Fibroblast of peridontal ligament (primary cell): ENCODE data around the gene HMCN2.

Source experiments
- DNase-seq: peaks from one replicate; pipeline ENCODE4 v3.0.0-alpha.2; 2010; ENCODE audit errors: extremely low read depth

HMCN2 gene, protein sequence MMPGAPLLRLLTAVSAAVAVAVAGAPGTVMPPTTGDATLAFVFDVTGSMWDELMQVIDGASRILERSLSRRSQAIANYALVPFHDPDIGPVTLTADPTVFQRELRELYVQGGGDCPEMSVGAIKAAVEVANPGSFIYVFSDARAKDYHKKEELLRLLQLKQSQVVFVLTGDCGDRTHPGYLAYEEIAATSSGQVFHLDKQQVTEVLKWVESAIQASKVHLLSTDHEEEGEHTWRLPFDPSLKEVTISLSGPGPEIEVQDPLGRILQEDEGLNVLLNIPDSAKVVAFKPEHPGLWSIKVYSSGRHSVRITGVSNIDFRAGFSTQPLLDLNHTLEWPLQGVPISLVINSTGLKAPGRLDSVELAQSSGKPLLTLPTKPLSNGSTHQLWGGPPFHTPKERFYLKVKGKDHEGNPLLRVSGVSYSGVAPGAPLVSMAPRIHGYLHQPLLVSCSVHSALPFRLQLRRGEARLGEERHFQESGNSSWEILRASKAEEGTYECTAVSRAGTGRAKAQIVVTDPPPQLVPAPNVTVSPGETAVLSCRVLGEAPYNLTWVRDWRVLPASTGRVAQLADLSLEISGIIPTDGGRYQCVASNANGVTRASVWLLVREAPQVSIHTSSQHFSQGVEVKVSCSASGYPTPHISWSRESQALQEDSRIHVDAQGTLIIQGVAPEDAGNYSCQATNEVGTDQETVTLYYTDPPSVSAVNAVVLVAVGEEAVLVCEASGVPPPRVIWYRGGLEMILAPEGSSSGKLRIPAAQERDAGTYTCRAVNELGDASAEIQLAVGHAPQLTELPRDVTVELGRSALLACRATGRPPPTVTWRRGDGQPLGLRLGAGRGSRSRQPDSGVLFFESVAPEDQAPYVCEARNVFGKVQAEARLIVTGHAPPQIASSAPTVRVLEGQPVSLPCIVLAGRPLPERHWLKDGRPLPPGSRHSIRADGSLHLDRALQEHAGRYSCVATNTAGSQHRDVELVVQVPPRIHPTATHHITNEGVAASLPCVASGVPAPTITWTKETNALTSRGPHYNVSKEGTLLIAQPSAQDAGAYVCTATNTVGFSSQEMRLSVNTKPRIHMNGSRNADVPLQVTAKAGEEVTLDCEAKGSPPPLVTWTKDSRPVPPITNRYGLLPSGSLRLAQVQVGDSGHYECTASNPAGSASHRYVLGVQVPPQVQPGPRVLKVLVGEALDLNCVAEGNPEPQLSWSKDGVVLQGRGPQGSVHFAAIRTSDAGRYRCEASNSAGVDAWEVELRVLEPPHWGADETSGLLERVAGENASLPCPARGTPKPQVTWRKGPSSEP (N-terminal part only)

GRCh38 chr9:130265431-130266235 lies at the start of gene HMCN2:
Gene HMCN2, plus strand, starts transcription at chr9:130265760. Its CDS starts 119 bp downstream, at chr9:130265879.
- no peak for DNase-seq

GRCh38 chr9:130217838-130218237 lies 47.7 kb upstream of the HMCN2 start:
- DNase-seq: no peak

GRCh38 chr9:130219661-130220096 lies 45.9 kb upstream of the HMCN2 start:
- DNase-seq: no peak

DNA sequence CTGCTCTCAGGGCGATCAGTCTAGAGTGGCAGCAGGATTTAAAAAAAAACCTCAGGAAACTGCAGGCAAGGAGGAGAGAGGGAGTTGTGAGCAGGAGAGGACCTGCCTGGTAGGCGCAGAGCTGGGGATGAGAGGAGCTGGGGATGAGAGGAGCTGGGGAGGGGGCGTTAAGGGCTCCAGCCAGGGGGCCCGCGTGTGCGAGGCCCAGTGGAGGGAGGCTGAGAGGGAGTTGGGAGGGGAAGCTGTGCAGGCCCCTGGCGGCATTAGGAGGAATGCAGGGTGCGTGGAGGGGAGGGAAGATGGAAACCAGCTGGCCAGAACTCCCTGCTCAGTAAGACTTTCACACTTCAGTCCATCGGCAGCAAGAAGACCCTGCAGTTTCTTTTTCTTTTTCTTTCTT lies 45.2 kb upstream of the HMCN2 start:
- DNase-seq: peak; percentile 56

GRCh38 chr9:130222833-130223232 lies 42.7 kb upstream of the HMCN2 start:
- no peak for DNase-seq

DNA sequence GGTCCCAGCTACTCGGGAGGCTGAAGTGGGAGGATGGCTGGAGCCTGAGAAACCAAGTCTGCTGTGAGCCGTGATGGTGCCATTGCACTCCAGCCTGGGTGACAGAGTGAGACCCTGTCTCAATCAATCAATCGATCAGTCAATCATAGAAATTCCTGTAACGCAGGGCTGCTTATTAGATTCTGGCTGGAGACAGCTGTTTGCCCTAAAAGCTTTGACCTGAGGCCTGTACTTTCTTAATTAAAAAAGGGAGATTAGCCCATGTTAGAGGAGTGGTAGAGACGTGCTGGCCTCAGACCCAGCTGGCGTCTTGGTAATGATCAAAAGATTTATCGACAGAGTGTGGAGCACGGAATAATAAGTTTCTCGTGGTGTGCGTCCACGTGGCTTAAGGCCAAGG lies 40.5 kb upstream of the HMCN2 start:
- DNase-seq: no peak

DNA sequence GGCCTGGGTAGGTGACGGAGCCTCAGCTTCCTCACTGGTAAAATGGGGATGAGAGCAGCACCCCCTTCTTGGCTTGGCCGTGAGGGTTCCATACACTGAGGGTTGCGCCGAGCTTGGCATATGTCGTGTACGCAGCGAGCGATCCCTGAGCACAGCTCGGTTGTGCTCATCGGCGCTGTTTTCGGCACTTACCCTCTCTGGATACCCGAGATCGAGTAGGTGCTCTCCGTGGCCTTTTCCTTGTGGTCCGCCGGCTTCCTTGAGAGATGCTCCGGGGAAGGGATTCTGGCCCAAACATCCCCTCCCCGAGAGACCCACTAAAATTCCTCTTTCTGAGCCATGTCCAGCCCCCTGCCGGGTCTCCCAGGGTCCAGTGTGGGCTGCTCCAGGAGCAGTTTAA lies 40.0 kb upstream of the HMCN2 start:
- no peak for DNase-seq

- no peak for DNase-seq
Measured at GRCh38 chr9:130226112-130226511, 39.4 kb upstream of the HMCN2 start.

- DNase-seq: no peak
Measured at GRCh38 chr9:130227833-130228232, 37.7 kb upstream of the HMCN2 start.

DNA sequence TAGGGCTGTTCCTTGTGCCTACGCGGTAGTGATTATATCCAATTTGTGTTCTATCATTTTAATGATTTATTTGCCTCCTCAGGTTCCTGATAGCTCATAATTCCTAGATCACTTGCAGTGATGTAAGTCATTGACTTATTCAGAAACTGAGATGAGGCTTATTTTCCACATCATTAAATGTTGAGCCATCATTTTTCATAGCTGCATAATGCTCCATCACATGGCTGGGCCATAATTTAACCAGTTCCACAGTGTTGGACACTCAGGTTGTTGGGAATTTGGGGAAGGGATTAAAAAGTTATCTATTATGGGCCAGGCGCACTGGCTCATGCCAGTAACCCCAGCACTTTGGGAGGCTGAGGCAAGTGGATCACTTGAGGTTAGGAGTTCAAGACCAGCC lies 35.8 kb upstream of the HMCN2 start:
- no peak for DNase-seq

GRCh38 chr9:130230631-130231030 lies 34.9 kb upstream of the HMCN2 start:
- DNase-seq: no peak

DNA sequence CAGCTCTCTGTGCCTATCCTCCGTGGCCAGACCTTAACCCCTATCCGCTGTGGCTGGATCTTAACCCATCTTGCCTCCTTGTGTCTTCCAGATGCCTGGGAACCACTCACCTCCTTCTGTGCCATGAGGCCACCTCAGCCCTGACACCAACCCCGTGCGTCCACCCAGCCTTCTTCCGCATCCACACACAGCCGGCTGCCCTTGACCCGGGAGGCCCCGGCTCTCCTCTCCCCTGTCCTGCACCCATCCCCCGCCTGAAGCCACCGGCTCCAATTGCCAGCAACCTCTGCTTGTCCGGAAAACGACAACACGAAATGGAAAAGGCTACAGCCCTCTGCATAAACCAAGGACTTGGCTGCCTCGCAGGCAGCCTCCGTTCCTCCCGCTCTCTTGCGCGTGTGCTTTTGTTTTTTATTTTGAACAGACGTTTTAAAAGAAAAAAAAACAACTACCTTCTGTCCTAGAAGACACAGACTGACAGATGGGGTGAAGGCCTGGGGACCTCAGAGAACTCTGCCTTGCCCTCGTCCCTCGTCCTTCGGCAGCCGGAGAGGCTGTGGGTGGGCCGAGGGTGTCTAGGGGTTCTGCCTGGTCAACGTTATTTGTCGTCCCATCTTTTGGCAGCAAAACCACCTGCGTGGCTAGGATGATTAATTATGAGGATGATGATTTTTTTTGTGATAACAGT lies 32.5 kb upstream of the HMCN2 start:
- DNase-seq: no peak

GRCh38 chr9:130233587-130233945 lies 32.0 kb upstream of the HMCN2 start:
- DNase-seq: no peak

DNA sequence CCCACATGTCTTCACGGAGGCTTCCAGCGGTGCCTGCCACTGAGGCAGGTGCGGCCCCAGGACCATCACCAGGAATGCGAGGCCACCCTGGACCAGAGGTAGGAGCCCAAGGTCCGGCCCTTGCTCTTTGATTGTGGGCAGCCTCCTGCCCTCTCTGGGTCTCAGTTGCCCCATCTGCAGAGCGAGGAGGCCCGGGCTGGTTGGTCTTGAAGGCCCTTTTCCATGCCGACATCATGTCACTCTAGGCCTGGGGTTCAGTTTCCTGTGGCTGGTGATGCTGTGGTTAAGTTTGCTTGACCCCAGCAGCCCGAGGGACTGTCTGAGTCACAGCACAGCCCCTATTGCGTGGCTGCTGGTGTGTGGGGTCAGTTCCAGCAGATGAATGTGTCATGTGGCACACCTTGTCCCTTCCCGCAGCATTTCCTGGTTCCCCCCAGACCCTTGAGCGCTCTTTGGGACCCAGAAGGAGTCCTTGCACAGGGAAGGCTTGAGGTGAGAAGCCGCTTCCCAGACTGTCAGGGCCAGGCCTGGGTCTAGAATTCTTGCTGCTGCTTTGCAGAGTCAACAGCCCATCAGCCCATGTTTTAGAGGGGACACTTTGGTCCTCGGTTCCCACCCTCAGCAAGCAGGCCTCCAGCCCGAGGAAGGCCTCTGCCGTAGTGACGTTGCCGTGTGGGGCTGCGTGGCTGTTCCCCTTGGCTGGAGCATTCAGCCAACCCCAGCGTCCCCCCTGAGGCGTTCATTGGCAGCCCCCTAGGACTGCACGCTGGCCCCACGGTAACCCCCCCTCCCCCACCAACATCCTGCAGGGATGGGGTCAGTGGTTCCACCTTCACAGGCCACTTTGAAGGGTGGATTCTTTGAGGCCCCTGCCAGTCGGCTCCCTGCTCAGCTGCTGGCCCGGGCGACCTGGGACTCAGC lies 31.0 kb upstream of the HMCN2 start:
- peak; percentile 14 for DNase-seq

DNA sequence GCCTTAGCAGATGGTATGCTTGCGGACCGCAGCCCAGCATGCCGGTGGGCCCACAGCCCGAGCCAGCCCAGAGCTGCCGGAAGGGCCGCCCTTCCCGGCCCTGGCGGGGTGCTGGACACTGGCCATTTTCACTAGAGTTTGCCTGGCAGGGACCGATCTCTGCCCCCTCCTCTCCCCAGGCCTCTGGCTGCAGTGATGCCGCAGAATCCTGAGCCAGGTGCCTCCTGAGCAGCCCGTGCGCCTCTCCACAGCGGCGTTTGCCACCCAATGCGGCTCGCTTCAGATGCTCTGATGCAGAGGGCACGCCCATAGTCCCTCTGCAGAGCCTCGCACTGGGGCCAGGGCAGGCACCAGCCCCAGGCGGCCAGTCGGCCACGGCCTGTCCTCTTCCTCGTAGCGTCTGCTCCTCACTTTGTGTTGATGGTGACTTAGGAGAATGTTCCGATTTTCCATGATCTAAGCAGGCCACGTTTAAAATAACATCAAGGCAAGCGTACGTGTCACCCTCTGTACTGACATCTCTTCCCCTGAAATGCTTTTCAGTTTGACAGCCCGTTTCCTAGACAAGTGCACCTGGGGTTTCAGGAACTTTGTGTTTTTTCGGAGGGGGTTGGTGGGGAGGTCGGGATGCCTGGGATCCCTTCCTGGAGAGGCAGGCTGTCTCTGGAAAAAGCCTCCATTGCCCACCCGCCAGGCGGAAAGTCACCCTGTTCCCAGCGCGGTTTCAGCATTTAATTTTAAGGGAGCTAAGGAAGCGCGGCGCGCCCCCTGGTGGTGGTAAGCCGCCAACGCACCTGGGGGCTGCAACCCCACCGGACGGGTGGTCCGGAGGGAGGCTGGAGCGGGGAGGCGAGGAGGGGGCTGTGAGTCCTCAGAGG lies 29.8 kb upstream of the HMCN2 start:
- DNase-seq: peak; percentile 58

DNA sequence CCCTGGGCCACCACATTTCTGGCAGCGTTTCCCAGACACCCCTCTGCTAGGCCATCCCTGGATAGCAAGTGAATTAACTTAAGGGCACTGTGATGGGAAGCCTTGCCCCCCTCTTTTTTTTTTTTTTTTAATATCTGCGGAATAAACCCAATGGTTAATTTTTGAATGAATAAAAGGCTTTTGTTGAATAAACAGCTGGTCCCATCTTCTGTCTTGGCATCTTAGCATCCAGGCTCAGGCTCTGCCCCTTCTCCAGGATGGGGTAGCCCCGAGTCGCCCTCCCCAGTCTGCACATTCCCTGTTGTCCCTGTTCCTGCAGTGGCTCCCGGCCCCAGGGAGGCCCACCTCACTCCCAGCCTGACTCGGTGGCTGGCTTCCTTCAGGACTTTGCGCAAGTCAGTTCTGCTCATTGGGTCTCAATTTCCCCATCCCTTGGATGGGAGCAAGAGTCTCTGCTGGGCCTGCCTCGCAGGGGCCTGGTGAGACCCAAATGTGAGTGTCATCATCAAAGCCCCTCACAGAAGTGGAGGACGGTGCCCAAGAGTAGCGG lies 29.0 kb upstream of the HMCN2 start:
- DNase-seq: no peak

DNA sequence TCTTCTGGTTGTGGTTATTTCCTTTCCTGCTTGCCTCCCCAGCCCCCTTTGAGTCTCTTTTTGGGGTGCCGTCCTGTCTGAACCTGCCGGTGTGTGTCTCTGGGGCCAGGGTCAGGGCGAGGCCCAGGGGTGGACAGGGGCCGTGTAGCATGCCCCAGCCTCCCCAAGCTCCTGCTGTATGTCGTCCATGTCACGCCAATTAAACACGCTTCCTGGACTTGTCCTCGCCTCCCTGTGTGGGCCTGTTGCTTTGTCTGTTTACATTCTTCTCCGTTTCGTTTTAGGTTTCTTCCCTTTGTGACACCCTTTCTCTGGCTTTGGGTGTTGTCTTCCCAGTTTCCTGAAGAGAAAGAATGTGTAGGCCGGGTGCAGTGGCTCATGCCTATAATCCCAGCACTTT lies 28.5 kb upstream of the HMCN2 start:
- DNase-seq: peak; percentile 46
